GM19395 (cell line): ENCODE results near the gene MRM1.
A peak's percentile ranks its signal among the peaks of the same experiment; 100 is the strongest.

Experiments
- ATAC-seq: cut with Tn5 transposase; IDR thresholded peaks from one replicate; pipeline ENCODE4 v1.9.1; 2021; ENCODE audit warnings: mild to moderate bottlenecking, moderate library complexity; ENCODE audit not compliant: unreplicated experiment

Gene MRM1, protein sequence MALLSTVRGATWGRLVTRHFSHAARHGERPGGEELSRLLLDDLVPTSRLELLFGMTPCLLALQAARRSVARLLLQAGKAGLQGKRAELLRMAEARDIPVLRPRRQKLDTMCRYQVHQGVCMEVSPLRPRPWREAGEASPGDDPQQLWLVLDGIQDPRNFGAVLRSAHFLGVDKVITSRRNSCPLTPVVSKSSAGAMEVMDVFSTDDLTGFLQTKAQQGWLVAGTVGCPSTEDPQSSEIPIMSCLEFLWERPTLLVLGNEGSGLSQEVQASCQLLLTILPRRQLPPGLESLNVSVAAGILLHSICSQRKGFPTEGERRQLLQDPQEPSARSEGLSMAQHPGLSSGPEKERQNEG

GRCh38 chr17:36601303-36602029, at the start of gene MRM1:
MRM1 (plus strand) TSS chr17:36601583; CDS start chr17:36601811, 228 bp downstream.
- ATAC-seq = peak; percentile 76

GRCh38 chr17:36553459-36553858, 47.9 kb upstream of the MRM1 start:
- ATAC-seq = no peak

GRCh38 chr17:36566081-36566480, 35.3 kb upstream of the MRM1 start:
- ATAC-seq = no peak

DNA sequence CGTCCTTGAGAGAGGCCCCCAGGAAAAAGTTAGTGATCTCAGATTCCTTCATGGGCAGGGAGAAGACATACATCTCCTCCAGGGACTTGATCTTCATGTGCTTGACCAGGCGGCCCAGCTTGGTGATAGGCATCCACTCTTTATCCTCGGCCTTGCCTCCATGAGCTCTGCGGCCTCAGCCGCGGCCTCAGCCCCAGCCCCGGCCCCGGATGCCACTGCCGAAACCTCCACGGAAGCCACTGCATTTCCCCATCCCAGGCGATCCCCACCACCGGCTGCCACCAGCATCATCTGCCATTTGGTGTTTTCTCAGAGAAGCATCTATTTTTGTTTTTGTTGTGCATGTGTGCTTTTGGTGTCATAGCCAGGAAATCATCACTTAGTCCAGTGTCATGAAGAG, 26.4 kb upstream of the MRM1 start:
- no peak for ATAC-seq

- ATAC-seq = no peak
Measured at GRCh38 chr17:36576793-36577192, 24.6 kb upstream of the MRM1 start.

DNA sequence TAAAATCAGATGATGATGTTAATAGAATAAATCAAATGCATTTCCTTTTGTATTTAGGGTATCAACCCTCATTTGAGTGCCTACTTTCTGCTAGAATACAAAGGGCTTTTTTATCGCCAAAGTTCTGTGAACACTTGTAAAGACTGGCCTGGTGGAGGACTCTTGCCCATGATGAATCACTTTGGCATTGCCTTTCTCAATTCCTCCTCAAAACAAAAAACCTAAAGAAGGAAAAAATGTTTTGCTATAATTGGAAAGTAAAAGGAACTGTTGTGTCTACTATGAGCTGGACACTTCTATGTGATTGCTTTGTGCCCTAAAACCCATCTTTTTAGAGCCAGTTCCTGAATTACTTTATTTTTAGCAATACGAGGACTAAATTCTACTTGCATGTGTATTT, 22.7 kb upstream of the MRM1 start:
- ATAC-seq = no peak

- ATAC-seq = no peak
Measured at GRCh38 chr17:36583787-36584186, 17.6 kb upstream of the MRM1 start.

DNA sequence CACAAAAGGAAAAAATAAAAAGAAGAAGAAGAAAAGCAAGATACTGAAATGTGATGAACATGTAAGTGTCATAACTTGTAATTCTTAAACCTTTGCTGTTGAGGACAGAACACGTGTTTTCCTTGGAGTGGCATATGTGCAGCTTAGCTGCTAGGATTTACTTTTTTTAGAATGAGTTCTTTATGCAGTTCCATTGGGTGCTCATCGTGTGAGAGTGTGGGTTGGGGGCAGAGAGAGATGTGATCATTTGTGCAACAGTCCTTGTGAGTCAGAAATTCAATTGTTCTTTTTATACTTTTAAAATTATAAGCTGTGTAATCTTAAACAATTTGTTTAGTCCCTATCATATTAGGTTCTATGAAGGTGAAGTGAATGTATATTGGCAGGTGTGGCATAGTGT, 15.2 kb upstream of the MRM1 start:
- no peak for ATAC-seq

- ATAC-seq = no peak
Measured at GRCh38 chr17:36590082-36590481, 11.3 kb upstream of the MRM1 start.

- ATAC-seq = peak; percentile 77
Measured at GRCh38 chr17:36591434-36592315, 9.7 kb upstream of the MRM1 start, which contains the start of gene DHRS11. DHRS11 (plus strand) TSS chr17:36591879; CDS start chr17:36592010, 131 bp downstream.

- no peak for ATAC-seq
Measured at GRCh38 chr17:36592316-36592715, 9.1 kb upstream of the MRM1 start.

DNA sequence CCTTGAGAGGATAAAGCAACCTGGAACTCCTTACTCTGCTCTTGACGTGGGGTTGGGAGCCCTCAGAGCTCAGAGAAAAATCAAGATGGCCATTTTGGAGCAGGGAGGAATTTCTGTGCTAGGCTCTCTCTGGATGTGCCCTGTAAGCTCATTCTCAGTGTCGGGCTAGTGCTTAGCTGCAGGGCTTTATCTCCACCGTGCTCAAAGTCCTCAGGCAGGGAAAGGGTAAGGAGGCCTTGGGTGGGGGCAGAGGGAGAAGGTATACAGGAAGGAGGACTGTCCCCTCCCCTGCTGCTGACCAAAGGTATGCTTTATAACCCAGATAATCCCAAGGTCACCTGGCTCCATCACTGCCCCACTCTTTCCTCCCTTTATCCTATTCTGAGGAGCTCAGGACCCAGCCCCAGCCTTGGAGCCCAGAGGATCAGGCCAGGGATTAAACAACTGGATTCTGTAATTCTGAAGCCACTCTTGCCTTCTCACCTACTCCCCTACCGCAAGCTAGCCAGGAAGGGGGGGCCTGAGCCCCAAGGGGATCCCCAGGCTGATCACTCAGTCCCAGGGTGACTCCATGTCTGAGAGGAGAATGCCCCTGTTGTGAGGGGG, 8.6 kb upstream of the MRM1 start:
- ATAC-seq = no peak

GRCh38 chr17:36593656-36594316, 7.6 kb upstream of the MRM1 start:
- ATAC-seq = no peak

DNA sequence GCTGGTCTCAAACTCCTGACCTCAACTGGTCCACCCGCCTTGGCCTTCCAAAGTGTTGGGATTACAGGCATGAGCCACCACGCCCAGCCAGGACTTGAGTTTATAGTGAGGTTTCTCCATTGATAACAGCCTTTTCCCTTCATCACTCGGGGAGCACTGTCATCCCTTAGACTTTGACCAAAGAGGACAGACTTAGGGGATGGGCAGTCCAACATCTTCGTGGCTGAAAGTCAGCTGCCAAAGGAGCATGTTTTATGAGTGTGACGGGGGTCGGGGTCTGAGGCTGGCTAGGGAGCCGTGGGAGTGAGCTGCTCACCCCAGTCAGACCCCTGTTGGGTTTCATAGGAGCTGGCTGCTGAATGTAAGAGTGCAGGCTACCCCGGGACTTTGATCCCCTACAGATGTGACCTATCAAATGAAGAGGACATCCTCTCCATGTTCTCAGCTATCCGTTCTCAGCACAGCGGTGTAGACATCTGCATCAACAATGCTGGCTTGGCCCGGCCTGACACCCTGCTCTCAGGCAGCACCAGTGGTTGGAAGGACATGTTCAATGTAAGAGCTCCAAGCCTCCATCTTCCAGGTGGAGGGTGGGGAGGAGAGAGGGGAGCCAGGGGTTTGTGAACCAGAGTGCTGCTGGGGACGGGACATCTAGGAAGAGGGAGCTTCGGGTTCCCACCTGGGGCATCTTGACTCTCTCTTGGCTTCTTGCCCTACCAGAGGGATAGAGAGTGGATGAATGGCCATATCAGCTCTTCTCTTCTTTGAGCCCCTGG, 6.6 kb upstream of the MRM1 start:
- no peak for ATAC-seq

GRCh38 chr17:36597226-36597625, 4.2 kb upstream of the MRM1 start:
- no peak for ATAC-seq

DNA sequence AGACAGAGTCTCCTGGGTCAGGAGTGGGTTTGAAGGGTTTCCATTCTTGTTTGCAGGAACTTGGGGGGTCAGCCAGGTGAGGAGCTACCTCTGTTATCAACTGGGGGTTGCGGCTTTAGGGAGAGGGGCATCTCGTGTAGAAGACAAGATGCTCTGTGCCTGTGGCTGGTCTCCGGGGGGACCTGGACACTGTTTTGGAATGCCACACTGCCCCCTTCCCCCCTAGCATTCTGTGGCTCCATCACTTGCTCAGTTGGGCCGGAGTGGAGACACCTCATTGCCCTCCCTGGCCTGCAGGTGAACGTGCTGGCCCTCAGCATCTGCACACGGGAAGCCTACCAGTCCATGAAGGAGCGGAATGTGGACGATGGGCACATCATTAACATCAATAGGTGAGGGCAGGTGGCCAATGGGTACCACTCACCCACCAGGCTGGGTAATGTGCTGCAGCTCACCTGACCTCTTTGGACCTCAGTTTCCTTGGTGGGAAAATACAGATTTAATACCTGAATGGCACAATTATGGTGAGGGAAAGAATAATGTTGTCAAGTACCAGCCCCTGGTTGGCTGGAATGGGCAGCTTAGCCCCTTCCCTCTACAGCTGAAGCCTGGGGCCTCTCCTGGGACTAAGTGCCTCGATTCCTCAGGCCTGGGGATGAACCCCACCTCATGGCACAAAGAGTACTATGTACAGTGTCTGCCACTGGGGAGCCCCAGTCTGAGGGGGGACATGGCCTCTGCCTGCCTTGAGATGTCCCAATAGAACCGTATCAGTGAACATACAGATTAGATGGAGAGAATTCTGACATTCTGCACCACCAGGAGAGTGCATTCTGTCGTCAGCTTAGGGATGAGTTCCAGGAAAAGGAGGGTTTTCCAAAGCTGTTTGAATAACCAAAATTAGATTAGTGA, 3.3 kb upstream of the MRM1 start:
- no peak for ATAC-seq

DNA sequence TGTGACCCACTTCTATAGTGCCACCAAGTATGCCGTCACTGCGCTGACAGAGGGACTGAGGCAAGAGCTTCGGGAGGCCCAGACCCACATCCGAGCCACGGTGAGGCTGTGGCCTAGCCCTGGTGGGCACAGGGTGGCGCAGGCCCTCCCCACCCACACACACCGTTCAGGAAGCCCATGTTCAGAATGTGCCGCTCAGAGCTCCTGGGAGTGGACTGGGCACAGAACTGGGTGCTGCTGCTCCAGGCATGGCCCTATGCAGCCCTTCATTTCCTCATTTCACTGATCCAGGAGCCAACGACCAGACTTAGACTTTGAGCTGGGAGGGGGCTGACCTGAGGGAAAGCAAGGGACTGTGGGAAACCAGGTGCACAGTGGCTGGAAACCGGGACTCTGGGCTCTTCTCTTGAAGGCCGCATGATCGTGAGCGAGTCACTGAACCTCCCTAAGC, 2.4 kb upstream of the MRM1 start:
- no peak for ATAC-seq

DNA sequence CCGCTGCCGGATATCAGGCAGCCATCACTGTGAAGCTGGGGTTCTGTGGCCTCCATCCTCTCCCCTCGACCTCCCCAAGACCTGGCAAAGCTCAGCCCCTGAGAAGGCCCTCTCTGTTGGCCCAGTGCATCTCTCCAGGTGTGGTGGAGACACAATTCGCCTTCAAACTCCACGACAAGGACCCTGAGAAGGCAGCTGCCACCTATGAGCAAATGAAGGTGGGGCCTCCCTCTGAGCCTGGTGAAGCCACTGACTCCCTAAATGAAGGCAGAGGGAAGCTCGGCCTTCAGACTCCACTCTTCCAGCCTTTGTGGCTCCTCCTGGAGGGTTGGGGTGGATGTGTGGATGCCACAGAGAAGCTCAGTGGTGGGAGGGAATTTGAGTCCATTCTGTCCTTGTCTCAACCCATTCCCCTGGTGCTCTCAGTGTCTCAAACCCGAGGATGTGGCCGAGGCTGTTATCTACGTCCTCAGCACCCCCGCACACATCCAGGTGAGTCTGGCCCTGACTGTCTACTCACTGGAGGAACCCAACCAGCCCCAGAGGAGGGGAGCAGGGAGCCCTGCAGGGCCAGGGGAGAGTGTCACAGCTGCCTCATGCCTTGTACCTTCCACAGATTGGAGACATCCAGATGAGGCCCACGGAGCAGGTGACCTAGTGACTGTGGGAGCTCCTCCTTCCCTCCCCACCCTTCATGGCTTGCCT, 1.7 kb upstream of the MRM1 start:
- ATAC-seq = no peak
